Omental fat pad (tissue), 4 donors: ENCODE measurements around the gene DUSP10. TPM values are rescaled to one million over a fixed set of nuclear protein-coding genes. Genes with fewer than 3 reads are reported as not detected.
A peak's percentile ranks its signal among the peaks of the same experiment; 100 is the strongest.

Source experiments
- ATAC-seq: fragments of 150-250 bp; one replicate; pipeline ENCODE4 v1.9.1; 2016; ENCODE audit warnings: mild to moderate bottlenecking, moderate library complexity; ENCODE audit not compliant: low FRiP score
- DNase-seq: peaks from one replicate; pipeline ENCODE4 v3.0.0-alpha.2; 2019; ENCODE audit warnings: low spot score
- CTCF ChIP-seq, 3 donors: fragments of 450-650 bp; IDR thresholded peaks; one replicate each; pipeline ENCODE4 v1.5.1; 2016 to 2017; ENCODE audit warnings: antibody characterized with exemption in 3 of 3, mild to moderate bottlenecking in 3 of 3, moderate library complexity in 2 of 3
- total RNA-seq, 4 donors: library from RNA; depleted of rRNA; stranded (reverse); fragments of >200 nt; gene quantifications; one replicate each; pipeline ENCODE4 v1.1.0, GENCODE V29; 2016

The DUSP10 gene
- total RNA-seq, 4 donors from 2014 or later = 3.1 to 13.0 (median 10.2) TPM

- no peak for DNase-seq
- ATAC-seq = peak; percentile 37
- TF ChIP-seq CTCF (IDR thresholded peaks at IDR 0.05) = no peak
These were observed 39.3 kb upstream of the DUSP10 start for GRCh38 chr1:221781102-221781755.

- DNase-seq (no peak), ATAC-seq (no peak)
- no peak for TF ChIP-seq CTCF (IDR thresholded peaks at IDR 0.05)
These were observed 38.3 kb upstream of the DUSP10 start for GRCh38 chr1:221780175-221780574.

GRCh38 chr1:221779771-221780170, 37.9 kb upstream of the DUSP10 start:
- TF ChIP-seq CTCF (IDR thresholded peaks at IDR 0.05) = no peak
- no peak for DNase-seq
- ATAC-seq = no peak

GRCh38 chr1:221778535-221779142, 36.8 kb upstream of the DUSP10 start:
- no peak for ATAC-seq
- no peak for TF ChIP-seq CTCF (IDR thresholded peaks at IDR 0.05)
- DNase-seq = no peak

GRCh38 chr1:221778125-221778524, 36.2 kb upstream of the DUSP10 start:
- DNase-seq = no peak
- no peak for TF ChIP-seq CTCF (IDR thresholded peaks at IDR 0.05)
- ATAC-seq = no peak

GRCh38 chr1:221777431-221778072, 35.7 kb upstream of the DUSP10 start:
- no peak for ATAC-seq
- DNase-seq = no peak
- no peak for TF ChIP-seq CTCF (IDR thresholded peaks at IDR 0.05)
